Activated CD8-positive, alpha-beta memory T cell treated with anti-CD3 and anti-CD28 coated beads, Interleukin-2, amount 50 U/mL, for 48 hours (primary cell): ENCODE data around the gene CDH13.

Experiments used
- DNase-seq: peaks from one replicate; pipeline ENCODE4 v3.0.0-alpha.2; 2020

CDH13 gene

GRCh38 chr16:83070416-83071209, 443.8 kb downstream of the CDH13 start:
- DNase-seq: no peak

- no peak for DNase-seq
Measured at GRCh38 chr16:83075956-83076355, 449.2 kb downstream of the CDH13 start.

GRCh38 chr16:83083361-83083760, 456.6 kb downstream of the CDH13 start:
- no peak for DNase-seq

DNA sequence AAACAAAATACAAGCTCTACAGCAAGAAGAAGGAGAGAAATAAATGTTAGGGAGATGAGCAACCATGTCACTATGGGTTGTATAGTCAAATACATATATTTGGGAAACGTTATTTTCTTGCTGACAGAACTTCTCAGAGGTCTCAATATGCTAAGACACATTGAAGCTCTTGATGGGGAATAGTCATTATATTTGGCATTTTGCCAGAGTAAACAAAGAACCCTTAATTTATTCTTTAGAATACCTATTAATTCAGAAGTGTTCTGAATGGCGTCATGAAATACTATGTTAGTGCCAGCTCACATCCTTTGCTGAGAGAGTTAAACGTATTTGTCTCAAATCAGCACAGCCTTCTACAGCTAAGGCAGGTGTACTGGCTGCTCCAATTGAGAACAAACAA, 458.9 kb downstream of the CDH13 start:
- no peak for DNase-seq

DNA sequence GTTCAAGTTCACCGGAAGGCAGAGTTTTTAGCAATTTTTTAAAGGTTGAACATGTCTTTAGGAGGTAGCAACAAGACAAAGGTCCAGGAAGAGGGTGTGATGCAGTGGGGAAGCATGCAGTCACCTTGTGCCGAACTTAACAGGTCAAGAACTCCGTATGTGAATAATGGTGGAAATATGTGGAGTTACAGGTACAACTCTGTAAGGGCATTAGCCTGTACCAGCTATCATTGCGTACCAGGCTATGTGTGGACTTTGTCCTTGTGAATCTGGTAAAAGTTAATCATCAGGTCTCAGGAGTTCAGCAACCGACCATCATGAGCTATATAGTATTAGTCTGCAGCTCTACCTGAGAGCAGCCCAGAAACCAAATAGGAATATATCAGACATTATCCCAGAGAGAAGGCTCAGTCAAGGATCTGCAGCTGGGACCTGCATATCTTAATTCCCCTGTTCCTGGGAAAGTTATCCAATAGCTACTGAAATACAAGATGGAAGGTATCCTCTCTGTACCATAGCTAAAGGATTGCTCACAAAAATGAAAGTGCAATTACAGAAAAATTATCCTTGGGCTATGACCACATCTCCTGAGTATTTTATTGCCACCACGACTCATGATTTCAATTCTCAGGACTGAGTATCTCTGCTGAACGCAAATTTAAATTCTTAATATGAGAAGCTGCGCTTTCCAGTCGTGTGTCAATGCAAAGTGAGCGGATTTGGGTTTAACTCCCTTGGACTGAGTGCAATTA, 469.3 kb downstream of the CDH13 start:
- DNase-seq: no peak

GRCh38 chr16:83098536-83098935, 471.8 kb downstream of the CDH13 start:
- DNase-seq: no peak

DNA sequence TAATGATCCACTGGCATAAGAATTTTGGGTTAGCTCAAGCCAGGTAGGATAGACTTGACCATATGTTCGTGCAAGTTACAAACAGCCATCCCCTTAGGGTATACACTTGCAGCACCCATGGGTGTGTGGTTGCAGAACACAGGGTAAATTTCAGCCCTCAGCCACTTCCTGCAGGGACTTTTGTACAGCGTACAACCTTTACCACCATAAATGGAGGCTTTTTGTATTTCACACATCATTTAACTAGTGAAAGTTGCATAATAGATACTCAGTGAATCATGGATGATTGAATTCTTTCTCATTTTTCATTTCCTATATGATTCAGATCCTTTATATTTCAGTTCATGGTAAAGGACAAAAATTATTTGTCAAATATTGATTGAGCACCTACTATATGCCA, 473.9 kb downstream of the CDH13 start:
- no peak for DNase-seq

DNA sequence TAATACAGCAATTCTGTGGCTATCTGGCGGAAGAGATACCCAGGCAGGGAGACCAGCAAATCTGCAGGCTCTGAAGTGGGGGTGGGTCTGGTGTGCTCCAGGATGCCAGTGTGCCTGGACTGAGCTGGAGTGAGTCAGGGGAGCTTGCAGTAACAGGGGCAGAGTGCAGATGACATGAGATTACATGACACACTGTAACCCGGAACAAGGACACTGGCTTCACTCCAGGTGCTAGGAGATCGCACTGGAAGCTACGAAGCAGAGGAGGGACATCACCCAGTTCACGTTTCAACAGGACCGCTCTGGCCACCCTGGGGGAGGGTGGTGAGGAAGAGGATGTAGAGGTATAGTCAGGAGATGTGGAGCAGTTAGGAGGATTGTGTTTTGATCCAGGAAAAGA, 475.6 kb downstream of the CDH13 start:
- DNase-seq: no peak

DNA sequence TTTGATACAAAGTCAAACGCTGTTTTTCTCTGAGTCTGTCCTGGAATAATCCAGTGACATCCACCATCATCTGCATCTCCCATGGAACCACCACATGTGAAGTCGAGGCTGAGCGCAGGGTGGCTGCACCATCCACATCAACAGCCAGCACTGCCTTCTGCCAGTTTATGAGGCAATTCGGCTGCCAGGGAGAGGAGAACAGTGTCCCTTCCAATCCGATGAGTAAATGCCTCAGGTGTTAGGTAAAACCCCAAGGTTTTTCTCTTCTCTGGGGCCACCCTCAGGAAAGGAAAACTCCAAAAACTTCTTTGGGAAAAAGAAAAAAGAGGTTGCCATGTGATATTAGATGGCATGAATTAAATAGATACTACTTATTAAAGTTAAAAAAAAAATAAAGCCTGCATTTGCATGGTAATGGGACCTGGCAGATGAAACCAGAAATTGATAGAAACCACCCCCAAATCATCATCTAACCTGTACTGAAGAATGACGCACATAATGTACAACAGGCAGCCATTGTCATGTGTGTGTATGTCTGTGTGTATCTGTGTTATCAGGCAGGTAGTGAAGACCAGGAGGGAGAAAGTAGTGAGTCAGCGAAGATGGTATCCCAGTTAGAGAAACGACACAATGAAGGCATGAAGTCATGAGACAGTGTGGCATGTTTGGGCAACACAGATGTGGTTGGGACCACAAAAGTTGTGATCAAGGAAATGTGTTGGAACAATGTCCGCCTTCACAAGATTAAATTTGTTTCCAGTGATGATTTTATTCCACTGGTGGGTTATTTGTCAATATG, 478.7 kb downstream of the CDH13 start:
- DNase-seq: no peak

DNA sequence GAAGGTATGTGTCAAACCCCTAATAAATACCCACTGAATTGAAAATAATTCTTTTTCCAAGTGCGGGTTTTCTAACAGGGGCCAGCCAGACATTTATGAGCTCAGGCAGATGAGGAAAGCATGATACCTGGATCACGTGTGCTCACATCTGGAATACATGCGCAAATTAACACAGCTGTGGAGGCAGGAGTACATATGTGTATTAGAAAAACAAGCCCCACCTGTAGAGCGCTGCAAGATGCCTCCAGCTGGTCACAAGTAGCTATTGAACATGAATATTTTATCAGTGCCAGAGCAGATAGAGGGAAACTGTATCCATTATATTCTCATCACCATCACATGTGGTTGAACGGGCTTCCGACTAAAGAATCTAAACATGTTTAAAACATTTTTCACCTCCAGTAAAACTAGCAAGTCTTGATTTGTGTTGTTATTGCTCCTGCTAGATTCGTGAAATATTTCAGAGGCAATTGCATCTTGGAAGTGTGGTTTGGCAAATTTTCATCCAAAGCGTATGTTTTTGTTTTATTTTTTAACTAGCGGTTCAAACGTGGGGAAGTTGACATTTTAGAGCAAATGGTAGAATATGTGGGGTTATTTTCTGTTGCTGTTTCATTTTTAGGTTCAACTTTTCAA, 482.8 kb downstream of the CDH13 start:
- DNase-seq: no peak

GRCh38 chr16:83110269-83110668, 483.5 kb downstream of the CDH13 start:
- DNase-seq: no peak

DNA sequence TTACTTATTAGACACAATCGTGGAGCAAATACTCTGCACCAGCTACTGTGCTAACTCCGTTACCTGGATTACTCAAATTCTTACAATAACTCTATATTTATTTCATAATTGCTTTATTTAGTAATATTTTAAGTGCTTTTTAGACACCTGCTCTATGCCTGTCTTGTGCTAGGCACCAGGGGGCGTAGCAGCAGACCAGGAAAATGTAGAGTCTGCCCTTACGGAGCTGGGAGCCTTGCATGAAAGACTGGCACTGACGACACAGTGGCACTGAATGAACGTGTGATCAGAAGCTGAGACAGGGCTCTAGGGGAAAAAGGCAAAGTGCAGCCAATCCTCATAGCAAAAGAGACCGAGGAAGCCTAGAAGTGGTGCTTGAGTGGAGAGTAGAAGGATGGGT, 486.5 kb downstream of the CDH13 start:
- no peak for DNase-seq

GRCh38 chr16:83113811-83114210, 487.0 kb downstream of the CDH13 start:
- DNase-seq: no peak

- no peak for DNase-seq
Measured at GRCh38 chr16:83115491-83116232, 488.9 kb downstream of the CDH13 start.

GRCh38 chr16:83116274-83116892, 489.6 kb downstream of the CDH13 start:
- no peak for DNase-seq

DNA sequence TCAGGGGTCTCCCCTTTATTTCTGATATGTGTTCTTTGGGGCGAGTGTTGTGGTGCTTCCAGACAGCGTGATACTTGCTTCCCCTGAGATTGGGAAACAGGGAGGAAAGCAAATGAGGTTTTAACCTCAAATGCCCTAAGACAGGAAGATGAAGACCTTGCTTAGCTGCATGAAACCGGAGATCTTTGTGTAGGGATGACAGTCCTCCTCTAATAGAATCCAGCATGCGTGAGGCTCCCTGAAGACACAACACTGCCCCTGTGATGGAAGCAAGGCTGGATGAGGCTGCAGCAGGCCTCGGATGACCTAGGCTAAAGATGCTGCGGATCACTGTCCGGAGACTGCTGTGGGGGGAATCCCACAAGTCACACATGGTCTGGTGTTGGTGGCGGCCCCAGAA, 491.0 kb downstream of the CDH13 start:
- no peak for DNase-seq

DNA sequence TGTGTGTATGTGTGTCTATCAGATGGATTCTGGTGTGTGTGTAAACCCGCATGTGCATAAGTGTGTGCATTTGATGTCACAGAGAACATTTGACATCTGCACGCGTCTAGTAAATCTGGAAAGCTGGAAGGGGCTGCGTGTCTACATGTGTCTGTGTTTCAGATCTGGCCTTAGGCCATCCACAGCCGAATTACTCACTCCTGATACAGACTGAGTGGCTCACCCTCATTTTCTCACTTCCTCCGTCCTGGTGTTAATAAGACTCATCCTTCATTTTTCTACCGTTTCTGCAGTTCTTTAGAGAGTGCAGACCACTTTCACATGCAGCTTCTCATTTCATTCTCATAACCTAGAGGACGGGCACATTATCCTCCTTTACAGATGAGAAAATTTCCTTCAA, 491.6 kb downstream of the CDH13 start:
- DNase-seq: no peak

DNA sequence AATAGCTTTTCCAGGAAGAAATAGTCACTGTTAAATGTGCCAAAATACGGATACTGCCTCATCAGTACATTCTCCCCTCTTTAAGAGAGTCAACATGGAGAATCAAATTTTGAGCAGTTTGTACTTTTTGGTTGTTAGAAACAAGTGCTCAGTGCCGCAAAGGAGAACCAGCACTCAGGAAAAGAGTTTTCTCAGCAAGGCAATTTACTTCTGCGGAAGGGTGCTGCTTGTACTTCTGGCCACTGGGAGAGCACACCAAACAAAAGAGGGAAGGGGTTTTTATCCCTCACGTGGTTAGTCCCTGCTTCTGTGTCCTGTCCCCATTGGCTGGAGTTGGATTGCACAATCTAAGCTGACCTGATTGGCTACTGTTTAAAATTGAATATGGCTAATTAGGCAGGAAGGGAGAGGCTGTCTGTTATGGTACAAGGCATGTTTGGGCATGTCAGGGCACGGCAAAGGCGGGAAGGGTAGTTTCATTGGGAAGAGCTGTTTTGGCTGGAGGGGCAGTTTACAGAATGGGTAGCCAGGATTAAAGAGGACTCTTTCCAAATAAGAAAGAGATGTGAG, 499.3 kb downstream of the CDH13 start:
- no peak for DNase-seq

DNA sequence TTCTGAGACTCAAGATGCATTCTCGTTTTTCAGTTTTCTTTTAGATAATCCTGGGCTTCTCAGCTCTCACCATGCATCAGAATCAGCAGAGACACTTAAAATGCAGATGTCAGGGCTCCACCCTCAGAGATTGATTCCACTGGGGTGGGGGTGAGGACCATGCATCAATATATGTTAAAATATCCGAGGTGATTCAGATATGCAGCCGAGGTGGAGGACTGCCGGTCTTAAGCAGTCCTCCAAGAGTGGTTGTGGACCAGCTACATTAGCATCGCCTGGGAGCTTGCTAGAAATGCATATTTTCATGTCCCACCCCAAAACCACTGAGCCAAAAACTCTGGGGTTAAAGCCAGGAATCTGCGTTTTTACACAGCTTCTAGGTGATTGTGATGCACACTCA, 501.3 kb downstream of the CDH13 start:
- no peak for DNase-seq

DNA sequence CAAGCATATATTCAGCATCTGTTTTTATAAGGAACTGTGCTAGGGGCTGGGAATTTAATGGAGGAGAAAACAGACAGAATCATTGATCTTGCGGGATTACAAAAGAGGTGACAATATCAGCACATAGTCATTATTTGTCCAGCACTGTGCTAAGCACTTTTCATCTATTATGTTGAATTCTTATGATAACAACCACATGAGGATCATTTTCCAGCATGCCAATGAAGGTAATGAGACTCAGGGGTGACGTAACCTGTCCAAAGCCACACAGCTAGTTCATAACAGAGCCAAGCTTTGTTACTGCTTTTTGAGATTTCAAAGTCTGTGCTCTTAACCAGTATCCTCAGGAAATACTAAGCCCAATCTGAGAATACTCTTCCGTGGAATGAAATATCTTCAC, 503.3 kb downstream of the CDH13 start:
- DNase-seq: no peak

GRCh38 chr16:83134638-83135037, 507.9 kb downstream of the CDH13 start:
- DNase-seq: no peak

DNA sequence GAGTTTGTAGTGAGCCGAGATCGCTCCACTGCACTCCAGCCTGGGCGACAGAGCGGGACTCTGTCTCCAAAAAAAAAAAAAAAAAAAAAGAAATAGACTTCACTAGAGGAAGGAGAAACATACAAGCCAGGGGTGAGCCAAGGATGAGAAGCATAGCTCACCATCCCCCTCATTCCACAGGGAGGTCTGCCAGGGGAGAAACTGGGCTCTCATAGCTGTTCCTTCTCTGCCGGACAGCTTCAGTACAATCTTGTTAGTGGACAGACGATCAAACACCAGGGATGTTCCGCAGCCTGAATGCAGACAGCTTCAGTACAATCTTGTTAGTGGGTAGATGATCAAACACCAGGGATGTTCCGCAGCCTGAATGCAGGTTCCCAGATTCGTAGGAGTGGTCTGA, 509.6 kb downstream of the CDH13 start:
- no peak for DNase-seq
